Parathyroid adenoma (tissue), 2 donors: ENCODE results near the gene ZFAND3.
"Not testable (repeated sequence)": the region's sequence is repeated elsewhere in the genome, so short reads cannot be mapped to it uniquely, and the experiment has no call there.

Source experiments
- H2AFZ ChIP-seq: fragments of 300-600 bp; sonication (generic); one replicate; pipeline ENCODE4 v1.7.0; 2017; ENCODE audit warnings: antibody characterized with exemption, mild to moderate bottlenecking
- H3K27ac ChIP-seq: fragments of 300-600 bp; sonication (generic); one replicate; pipeline ENCODE4 v1.7.0; 2017
- H3K27me3 ChIP-seq: fragments of 300-600 bp; sonication (generic); one replicate; pipeline ENCODE4 v1.7.0; 2017; ENCODE audit warnings: low read length; ENCODE audit not compliant: control insufficient read depth, insufficient read depth
- H3K36me3 ChIP-seq: fragments of 300-600 bp; sonication (generic); one replicate; pipeline ENCODE4 v1.7.0; 2017; ENCODE audit warnings: low read length; ENCODE audit not compliant: control insufficient read depth, insufficient read depth
- H3K4me1 ChIP-seq: fragments of 300-600 bp; sonication (generic); one replicate; pipeline ENCODE4 v1.7.0; 2017; ENCODE audit warnings: control low read depth
- H3K4me2 ChIP-seq: fragments of 300-600 bp; sonication (generic); one replicate; pipeline ENCODE4 v1.7.0; 2017; ENCODE audit warnings: low read length
- H3K4me3 ChIP-seq: fragments of 300-600 bp; sonication (generic); one replicate; pipeline ENCODE4 v1.7.0; 2017; ENCODE audit warnings: low read depth, low read length
- H3K79me2 ChIP-seq: fragments of 300-600 bp; sonication (generic); one replicate; pipeline ENCODE4 v1.7.0; 2017; ENCODE audit warnings: control low read depth
- H3K9ac ChIP-seq: fragments of 300-600 bp; sonication (generic); one replicate; pipeline ENCODE4 v1.7.0; 2017; ENCODE audit warnings: mild to moderate bottlenecking
- H3K9me3 ChIP-seq: fragments of 300-600 bp; sonication (generic); one replicate; pipeline ENCODE4 v1.7.0; 2017; ENCODE audit warnings: low read length; ENCODE audit not compliant: control insufficient read depth
- CTCF ChIP-seq: fragments of 300-600 bp; sonication (generic); IDR thresholded peaks from one replicate; pipeline ENCODE4 v1.7.0; 2017; ENCODE audit warnings: antibody characterized with exemption, mild to moderate bottlenecking
- donor health status: primary hyperparathyroidism.

ZFAND3 gene

DNA sequence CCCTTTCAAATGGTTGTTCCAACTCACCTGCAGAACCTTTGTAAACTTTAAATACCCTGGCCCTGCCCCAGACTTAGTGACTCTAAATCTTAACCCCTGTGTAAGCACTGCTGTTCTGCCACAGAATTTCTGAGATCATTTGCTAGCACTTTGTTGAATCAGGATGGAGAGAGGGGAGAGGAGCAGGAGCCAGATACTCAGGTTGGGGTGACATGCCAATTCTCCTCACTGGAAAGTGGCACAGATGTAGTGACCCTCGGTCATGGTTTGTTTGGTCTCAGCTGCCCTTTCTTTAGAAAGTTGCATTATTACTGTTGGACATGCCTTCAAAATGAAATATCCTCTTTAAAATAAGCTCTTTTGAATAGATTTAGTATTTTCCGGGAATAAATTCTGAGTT lies 168.0 kb downstream of the ZFAND3 start:
- no peak overlapping the region for H3K9ac ChIP-seq
- H3K36me3 ChIP-seq: no peaks in the 10 kb centered on the region
- peaks cover 13% of the 10 kb centered on the region for H3K4me1 ChIP-seq
- H3K4me3 ChIP-seq: no peak overlapping the region
- H2AFZ ChIP-seq: no peak overlapping the region
- H3K27me3 ChIP-seq: no peaks in the 10 kb centered on the region
- no peak overlapping the region for H3K4me2 ChIP-seq
- H3K27ac ChIP-seq: no peak overlapping the region
- no peaks in the 10 kb centered on the region for H3K9me3 ChIP-seq
- H3K79me2 ChIP-seq: peaks cover 26% of the 10 kb centered on the region
- TF ChIP-seq CTCF: no peak

GRCh38 chr6:37988127-37988526 lies 168.6 kb downstream of the ZFAND3 start:
- Histone ChIP-seq H3K27ac (no peak overlapping the region), H3K4me2 (no peak overlapping the region), H3K4me1 (peaks cover 13% of the 10 kb centered on the region), H3K9me3 (no peaks in the 10 kb centered on the region), H3K79me2 (peaks cover 28% of the 10 kb centered on the region), H3K4me3 (no peak overlapping the region), H3K9ac (no peak overlapping the region), H3K36me3 (no peaks in the 10 kb centered on the region), H3K27me3 (no peaks in the 10 kb centered on the region), H2AFZ (no peak overlapping the region)
- TF ChIP-seq CTCF: no peak

DNA sequence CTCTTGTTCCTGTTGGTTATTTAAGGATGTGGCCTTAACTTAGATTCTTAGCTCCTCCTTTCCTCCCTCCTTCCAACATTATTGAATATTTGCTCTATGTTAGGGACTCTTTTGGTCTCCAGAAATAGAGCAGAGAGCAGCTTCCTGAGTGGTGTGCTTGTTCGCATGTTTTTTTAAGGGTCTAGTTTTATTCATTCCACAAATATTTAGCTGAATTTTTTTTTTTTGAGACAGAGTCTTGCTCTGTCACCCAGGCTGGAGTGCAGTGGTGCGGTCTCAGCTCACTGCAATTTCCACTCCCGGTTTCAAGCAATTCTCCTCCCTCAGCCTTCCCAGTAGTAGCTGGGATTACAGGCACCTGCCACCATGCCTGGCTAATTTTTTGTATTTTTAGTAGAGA lies 169.2 kb downstream of the ZFAND3 start:
- Histone ChIP-seq H3K27me3 (no peaks in the 10 kb centered on the region), H3K4me1 (peaks cover 13% of the 10 kb centered on the region), H3K36me3 (no peaks in the 10 kb centered on the region), H3K9me3 (no peaks in the 10 kb centered on the region), H3K9ac (no peak overlapping the region), H3K79me2 (peaks cover 24% of the 10 kb centered on the region), H2AFZ (no peak overlapping the region), H3K4me3 (no peak overlapping the region), H3K4me2 (no peak overlapping the region), H3K27ac (no peak overlapping the region)
- TF ChIP-seq CTCF: no peak

DNA sequence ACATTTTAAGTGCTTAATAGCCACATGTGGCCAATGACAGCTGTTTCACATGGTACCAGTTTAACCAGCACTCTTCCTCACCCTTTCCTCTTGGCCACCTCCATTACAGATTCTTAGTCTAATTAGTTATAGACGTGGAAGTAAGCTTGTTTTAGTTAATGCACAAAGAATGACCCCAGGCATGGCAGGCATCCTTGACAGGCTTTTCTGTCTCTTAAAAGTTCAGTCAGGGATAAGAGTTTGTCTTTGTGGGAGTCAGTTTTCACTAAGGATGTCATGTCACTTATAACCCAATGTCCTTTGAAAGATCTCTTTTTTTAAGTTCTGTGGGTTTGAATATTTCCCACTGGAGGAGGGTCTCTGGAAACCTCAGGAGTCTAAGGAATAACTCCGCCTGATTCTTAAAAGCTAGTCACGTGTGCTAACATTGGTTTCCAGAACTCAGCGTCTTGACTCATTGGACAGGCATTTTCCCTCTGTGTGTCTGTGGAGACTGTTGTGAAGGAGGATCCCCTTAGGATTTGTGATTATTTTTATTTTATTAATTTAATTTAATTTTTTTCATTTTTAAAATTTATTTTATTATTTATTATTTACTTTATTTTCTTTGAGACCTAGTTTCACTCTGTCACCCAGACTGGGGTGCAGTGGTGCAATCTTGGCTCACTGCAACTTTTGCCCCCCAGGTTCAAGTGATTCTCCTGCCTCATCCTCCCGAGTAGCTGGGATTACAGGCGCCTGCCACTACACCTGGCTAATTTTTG lies 171.4 kb downstream of the ZFAND3 start:
- no peak overlapping the region for H3K27ac ChIP-seq
- no peak overlapping the region for H3K4me3 ChIP-seq
- peaks cover 21% of the 10 kb centered on the region for H3K79me2 ChIP-seq
- H3K36me3 ChIP-seq: no peaks in the 10 kb centered on the region
- H3K9me3 ChIP-seq: no peaks in the 10 kb centered on the region
- peaks cover 20% of the 10 kb centered on the region for H3K4me1 ChIP-seq
- H2AFZ ChIP-seq: no peak overlapping the region
- H3K9ac ChIP-seq: no peak overlapping the region
- H3K4me2 ChIP-seq: no peak overlapping the region
- no peak for TF ChIP-seq CTCF
- H3K27me3 ChIP-seq: no peaks in the 10 kb centered on the region

GRCh38 chr6:37992749-37993148 lies 173.2 kb downstream of the ZFAND3 start:
- Histone ChIP-seq H3K4me1 (peaks cover 12% of the 10 kb centered on the region), H3K27me3 (no peaks in the 10 kb centered on the region), H2AFZ (no peak overlapping the region), H3K4me3 (no peak overlapping the region), H3K36me3 (no peaks in the 10 kb centered on the region), H3K27ac (no peak overlapping the region), H3K79me2 (peaks cover 20% of the 10 kb centered on the region), H3K9me3 (no peaks in the 10 kb centered on the region), H3K9ac (no peak overlapping the region), H3K4me2 (no peak overlapping the region)
- TF ChIP-seq CTCF: no peak

- H3K4me3 ChIP-seq, H3K9me3 ChIP-seq, H3K27ac ChIP-seq, H3K4me2 ChIP-seq, H3K27me3 ChIP-seq, H2AFZ ChIP-seq, H3K9ac ChIP-seq, H3K36me3 ChIP-seq: not testable (repeated sequence)
- H3K79me2 ChIP-seq: peaks cover 20% of the 10 kb centered on the region
- peaks cover 12% of the 10 kb centered on the region for H3K4me1 ChIP-seq
Measured at GRCh38 chr6:37993194-37993593, 173.7 kb downstream of the ZFAND3 start.
